ENCODE results near the gene KAZN. TPM values are rescaled to one million over a fixed set of nuclear protein-coding genes. Genes with fewer than 3 reads are reported as not detected.

Gene KAZN
- polyA plus RNA-seq, 1 donor from 2014 or later, result 20.6 TPM

DNA sequence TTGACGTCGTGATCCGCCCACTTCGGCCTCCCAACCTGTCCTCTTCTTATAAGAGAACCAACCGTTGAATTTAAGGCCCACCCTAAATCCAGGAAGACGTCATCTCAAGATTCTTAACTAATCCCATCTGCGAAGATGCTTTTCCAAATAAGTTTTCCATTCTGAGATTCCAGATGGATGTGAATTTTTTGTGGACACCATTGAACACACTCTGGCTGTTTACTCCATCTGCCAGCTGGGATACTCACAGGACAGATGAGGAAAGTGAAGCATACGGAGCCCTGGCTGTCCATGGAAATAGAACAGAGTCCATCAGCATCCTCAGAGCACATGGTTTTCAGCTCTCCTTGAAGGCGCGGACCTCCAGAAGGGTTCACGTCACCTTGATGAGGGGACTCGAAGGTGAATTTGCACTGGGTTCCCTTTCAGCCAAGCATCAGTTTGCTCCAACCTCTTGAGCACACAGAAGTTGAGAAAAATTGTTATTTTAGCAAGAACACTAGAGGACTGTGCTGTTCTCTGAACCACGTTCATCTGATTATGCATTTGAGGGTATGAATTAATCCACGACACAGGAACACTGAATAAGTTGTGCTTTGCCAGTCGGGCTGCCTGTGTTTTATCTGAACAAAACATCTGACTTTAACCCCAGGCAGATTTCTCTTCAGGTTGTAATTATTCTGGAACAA lies 68.6 kb downstream of the KAZN start:
- TF ChIP-seq, protein P1, sequence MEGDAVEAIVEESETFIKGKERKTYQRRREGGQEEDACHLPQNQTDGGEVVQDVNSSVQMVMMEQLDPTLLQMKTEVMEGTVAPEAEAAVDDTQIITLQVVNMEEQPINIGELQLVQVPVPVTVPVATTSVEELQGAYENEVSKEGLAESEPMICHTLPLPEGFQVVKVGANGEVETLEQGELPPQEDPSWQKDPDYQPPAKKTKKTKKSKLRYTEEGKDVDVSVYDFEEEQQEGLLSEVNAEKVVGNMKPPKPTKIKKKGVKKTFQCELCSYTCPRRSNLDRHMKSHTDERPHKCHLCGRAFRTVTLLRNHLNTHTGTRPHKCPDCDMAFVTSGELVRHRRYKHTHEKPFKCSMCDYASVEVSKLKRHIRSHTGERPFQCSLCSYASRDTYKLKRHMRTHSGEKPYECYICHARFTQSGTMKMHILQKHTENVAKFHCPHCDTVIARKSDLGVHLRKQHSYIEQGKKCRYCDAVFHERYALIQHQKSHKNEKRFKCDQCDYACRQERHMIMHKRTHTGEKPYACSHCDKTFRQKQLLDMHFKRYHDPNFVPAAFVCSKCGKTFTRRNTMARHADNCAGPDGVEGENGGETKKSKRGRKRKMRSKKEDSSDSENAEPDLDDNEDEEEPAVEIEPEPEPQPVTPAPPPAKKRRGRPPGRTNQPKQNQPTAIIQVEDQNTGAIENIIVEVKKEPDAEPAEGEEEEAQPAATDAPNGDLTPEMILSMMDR (IDR thresholded peaks at IDR 0.05; ENCODE audit: poor library complexity, severe bottlenecking), result no peak
- TF ChIP-seq EZH2 (IDR thresholded peaks at IDR 0.05; ENCODE audit: borderline replicate concordance, insufficient read depth, low read length, poor library complexity, severe bottlenecking), result no peak
- no peak for TF ChIP-seq MXI1 (conservative IDR thresholded peaks at IDR 0.05; ENCODE audit: poor library complexity, severe bottlenecking)
- no peak for TF ChIP-seq TAF1 (IDR thresholded peaks at IDR 0.05; ENCODE audit: low read depth)
- TF ChIP-seq SMC3 (conservative IDR thresholded peaks at IDR 0.05; ENCODE audit: poor library complexity), result no peak
- TF ChIP-seq, protein P2, sequence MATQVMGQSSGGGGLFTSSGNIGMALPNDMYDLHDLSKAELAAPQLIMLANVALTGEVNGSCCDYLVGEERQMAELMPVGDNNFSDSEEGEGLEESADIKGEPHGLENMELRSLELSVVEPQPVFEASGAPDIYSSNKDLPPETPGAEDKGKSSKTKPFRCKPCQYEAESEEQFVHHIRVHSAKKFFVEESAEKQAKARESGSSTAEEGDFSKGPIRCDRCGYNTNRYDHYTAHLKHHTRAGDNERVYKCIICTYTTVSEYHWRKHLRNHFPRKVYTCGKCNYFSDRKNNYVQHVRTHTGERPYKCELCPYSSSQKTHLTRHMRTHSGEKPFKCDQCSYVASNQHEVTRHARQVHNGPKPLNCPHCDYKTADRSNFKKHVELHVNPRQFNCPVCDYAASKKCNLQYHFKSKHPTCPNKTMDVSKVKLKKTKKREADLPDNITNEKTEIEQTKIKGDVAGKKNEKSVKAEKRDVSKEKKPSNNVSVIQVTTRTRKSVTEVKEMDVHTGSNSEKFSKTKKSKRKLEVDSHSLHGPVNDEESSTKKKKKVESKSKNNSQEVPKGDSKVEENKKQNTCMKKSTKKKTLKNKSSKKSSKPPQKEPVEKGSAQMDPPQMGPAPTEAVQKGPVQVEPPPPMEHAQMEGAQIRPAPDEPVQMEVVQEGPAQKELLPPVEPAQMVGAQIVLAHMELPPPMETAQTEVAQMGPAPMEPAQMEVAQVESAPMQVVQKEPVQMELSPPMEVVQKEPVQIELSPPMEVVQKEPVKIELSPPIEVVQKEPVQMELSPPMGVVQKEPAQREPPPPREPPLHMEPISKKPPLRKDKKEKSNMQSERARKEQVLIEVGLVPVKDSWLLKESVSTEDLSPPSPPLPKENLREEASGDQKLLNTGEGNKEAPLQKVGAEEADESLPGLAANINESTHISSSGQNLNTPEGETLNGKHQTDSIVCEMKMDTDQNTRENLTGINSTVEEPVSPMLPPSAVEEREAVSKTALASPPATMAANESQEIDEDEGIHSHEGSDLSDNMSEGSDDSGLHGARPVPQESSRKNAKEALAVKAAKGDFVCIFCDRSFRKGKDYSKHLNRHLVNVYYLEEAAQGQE (IDR thresholded peaks at IDR 0.05; ENCODE audit: borderline replicate concordance), result no peak
- no peak for TF ChIP-seq POLR2AphosphoS5 (IDR thresholded peaks at IDR 0.05)
- TF ChIP-seq RAD21 (conservative IDR thresholded peaks at IDR 0.05), result no peak
- TF ChIP-seq EP300 (conservative IDR thresholded peaks at IDR 0.05; ENCODE audit: poor library complexity, severe bottlenecking), result no peak
- Histone ChIP-seq H3K9me2 (ENCODE audit: insufficient read depth, low read length) (no peaks in the 10 kb centered on the region), H3K9ac (ENCODE audit: low read length) (no peak overlapping the region), H4K20me1 (ENCODE audit: insufficient read depth) (no peaks in the 10 kb centered on the region), H3K27me3 (ENCODE audit: insufficient read depth, low read depth, low read length) (no peaks in the 10 kb centered on the region), H3K36me3 (ENCODE audit: insufficient read depth, low read length) (no peaks in the 10 kb centered on the region), H3K79me2 (replicated peaks; ENCODE audit: insufficient read depth, low read length) (no peaks in the 10 kb centered on the region), H2AFZ (ENCODE audit: low read depth, low read length) (no peak overlapping the region), H3K27ac (ENCODE audit: low read length) (no peak overlapping the region), H3F3A (ENCODE audit: insufficient read depth, low read length, poor library complexity, severe bottlenecking) (peaks cover 4% of the 10 kb centered on the region), H3K9me3 (ENCODE audit: low read length) (no peaks in the 10 kb centered on the region), H3K4me3 (ENCODE audit: low read length) (no peak overlapping the region), H3K4me2 (ENCODE audit: low read length) (no peak overlapping the region)

DNA sequence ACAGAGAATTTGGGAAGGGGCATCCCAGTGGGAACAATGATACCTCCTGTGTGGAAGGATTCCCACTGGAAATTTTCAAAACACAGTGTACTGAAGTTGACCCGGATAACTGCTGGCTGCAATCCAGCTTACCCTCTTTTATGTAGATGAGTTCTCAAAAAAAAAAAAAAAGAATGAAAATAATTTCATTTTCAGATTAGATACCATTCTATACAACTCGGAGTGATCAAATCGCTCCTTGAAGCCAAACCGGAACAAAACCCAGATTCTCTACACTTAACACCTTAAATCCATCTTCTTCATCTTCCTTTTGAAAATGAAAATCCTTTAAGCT lies 69.1 kb downstream of the KAZN start:
- Histone ChIP-seq H2AFZ (ENCODE audit: low read depth, low read length) (no peak overlapping the region), H3K9ac (ENCODE audit: low read length) (peak overlapping the region; percentile 56), H3K79me2 (replicated peaks; ENCODE audit: insufficient read depth, low read length) (no peaks in the 10 kb centered on the region), H3K4me2 (ENCODE audit: low read length) (peak overlapping the region; percentile 7), H3K36me3 (ENCODE audit: insufficient read depth, low read length) (no peaks in the 10 kb centered on the region), H3K4me3 (ENCODE audit: low read length) (no peak overlapping the region), H3K27me3 (ENCODE audit: insufficient read depth, low read depth, low read length) (no peaks in the 10 kb centered on the region), H3K27ac (ENCODE audit: low read length) (peak overlapping the region; percentile 82), H3K9me2 (ENCODE audit: insufficient read depth, low read length) (no peaks in the 10 kb centered on the region), H3K9me3 (ENCODE audit: low read length) (no peaks in the 10 kb centered on the region), H4K20me1 (ENCODE audit: insufficient read depth) (no peaks in the 10 kb centered on the region), H3F3A (ENCODE audit: insufficient read depth, low read length, poor library complexity, severe bottlenecking) (peaks cover 4% of the 10 kb centered on the region)
- TF ChIP-seq, protein P1 (IDR thresholded peaks at IDR 0.05; ENCODE audit: poor library complexity, severe bottlenecking), result no peak
- TF ChIP-seq RAD21 (conservative IDR thresholded peaks at IDR 0.05), result no peak
